B cell (primary cell): ENCODE results near the gene C11orf16.

Source experiments
- CTCF ChIP-seq: fragments of 200-600 bp; IDR thresholded peaks from one replicate; pipeline ENCODE4 v1.8.0; 2022; ENCODE audit warnings: antibody characterized with exemption, mild to moderate bottlenecking
- EZH2 ChIP-seq: IDR thresholded peaks from 2 replicates; pipeline ENCODE4 v1.6.1; 2012; ENCODE audit warnings: borderline replicate concordance, low read depth, mild to moderate bottlenecking, moderate library complexity, low read length; ENCODE audit not compliant: insufficient read depth, poor library complexity, severe bottlenecking

- TF ChIP-seq CTCF = no peak
- TF ChIP-seq EZH2 = no peak
These were observed 2.1 kb downstream of the C11orf16 start for GRCh38 chr11:8930456-8931175.
